ENCODE data around the gene TRPV6.

TRPV6 gene

GRCh38 chr7:142847353-142847752 is 38.2 kb downstream of the TRPV6 start:
- no peak for DNase-seq

GRCh38 chr7:142842251-142842766 is 43.2 kb downstream of the TRPV6 start:
- no peak for DNase-seq

- DNase-seq = no peak
These were observed 46.9 kb downstream of the TRPV6 start for GRCh38 chr7:142838461-142839213.

DNA sequence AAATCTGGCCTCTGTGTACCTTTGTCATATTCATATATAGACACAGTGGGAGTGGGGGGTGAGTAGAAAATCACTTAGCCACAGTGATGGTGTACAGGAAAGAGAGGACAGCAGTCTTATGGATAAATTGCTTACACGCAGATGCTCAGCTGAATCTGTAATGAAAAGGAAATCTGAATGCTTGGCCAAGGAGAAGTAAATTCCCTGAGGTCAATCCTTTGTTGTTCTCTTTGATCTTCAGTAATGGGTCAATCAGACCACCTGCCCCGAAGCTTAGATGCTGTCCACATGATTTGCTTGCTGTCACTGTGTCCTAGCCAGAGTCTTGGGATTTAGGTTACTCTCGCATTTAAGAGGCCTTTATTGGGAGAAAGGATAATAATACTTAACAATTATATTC is 49.1 kb downstream of the TRPV6 start:
- no peak for DNase-seq

DNA sequence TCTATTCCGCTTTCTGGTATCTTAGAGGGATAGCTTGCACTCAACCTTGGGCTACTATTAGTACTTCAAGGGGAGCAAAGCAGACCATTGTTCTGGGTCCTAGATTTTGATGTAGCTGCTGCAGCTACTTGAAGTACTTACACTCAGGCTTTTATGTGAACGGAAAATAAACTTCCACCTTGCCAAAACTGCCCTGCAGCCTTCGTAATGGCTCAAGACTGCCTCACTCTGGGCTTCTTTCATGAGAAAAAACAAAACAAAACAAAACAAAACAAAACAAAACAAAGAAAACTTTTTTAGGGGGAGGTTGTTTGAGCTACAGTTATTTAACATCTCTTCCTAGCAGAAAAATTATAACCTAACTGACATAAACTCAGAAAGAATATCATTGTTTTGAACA is 50.1 kb downstream of the TRPV6 start:
- DNase-seq = no peak

- DNase-seq = no peak
These were observed 52.1 kb downstream of the TRPV6 start for GRCh38 chr7:142833174-142834048.

DNA sequence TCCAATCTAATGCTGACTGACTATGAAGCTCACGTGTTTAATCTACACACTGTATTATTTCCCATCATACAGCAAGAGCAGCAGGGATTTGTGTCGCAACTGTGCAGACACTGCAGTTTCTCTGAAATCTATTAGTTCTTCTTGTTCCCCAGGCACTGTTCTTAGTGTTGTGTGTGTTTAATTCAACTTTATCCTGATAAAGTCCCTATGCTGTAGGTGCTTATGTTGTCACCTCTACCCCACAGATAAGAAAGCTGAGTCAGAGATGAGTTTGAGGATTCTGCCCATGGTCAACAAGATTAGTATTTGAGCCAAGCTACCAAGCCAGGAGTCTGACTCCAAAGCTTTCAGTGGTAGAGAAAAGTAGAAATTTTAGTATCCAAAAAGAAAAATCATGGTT is 53.1 kb downstream of the TRPV6 start:
- DNase-seq = no peak

- DNase-seq = no peak
These were observed 57.5 kb downstream of the TRPV6 start for GRCh38 chr7:142827951-142828500.

DNA sequence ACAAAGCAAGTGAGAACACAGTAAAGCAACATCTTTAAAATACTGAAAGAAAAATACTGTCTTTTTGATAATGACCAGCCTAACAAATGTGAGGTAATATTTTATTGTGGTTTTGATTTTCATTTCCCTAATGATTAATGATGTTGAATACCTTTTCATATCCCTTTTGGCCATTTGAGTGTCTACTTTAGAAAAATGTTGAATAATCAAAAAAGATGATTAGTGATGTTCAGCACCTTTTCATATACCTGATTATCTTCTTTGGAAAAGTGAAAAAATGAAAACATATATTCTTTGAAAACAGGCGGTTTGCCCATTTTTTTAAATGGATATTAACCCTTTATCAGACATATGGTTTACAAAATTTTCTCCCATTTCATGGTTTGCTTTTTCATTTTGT is 62.8 kb downstream of the TRPV6 start:
- DNase-seq = no peak
